Smooth muscle cell of the brain vasculature (primary cell): ENCODE data around the gene GDPD4.

Source experiments
- DNase-seq: peaks from one replicate; pipeline ENCODE4 v3.0.0-alpha.2; 2012; ENCODE audit warnings: low read depth, low spot score

The GDPD4 gene

DNA sequence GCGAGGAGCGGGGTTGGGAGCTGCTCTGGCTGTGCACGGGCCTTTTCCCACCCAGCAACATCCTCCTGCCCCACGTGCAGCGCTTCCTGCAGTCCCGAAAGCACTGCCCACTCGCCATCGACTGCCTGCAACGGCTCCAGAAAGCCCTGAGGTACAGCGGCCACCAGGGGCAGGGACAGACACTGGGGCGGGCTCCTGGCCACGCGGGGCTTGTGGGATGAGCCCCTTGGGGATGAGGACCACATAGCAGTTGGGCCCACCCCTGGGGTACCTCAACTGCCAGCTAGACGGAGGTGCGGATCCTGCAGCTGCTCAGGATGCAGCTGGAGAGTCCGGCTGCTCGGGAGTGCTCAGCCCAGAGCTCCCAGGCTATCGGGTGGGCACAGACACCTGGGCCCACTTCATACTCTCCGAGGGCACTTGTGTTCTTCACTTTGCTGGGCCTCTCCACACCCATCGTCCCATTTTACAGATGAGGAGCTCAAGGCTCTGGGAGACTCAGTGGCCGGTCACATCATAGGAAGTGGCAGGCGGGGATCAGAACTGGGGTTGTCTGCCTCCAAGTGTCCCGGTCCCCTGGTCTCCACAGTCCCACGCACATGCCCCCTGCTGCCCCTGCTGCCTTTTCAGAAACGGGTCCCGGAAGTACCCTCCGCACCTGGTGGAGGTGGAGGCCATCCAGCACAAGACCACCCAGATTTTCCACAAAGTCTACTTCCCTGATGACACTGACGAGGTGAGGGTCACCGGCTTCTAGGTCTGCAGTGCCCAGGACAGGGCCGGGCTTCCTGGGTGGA, 95.8 kb downstream of the GDPD4 start:
- no peak for DNase-seq

DNA sequence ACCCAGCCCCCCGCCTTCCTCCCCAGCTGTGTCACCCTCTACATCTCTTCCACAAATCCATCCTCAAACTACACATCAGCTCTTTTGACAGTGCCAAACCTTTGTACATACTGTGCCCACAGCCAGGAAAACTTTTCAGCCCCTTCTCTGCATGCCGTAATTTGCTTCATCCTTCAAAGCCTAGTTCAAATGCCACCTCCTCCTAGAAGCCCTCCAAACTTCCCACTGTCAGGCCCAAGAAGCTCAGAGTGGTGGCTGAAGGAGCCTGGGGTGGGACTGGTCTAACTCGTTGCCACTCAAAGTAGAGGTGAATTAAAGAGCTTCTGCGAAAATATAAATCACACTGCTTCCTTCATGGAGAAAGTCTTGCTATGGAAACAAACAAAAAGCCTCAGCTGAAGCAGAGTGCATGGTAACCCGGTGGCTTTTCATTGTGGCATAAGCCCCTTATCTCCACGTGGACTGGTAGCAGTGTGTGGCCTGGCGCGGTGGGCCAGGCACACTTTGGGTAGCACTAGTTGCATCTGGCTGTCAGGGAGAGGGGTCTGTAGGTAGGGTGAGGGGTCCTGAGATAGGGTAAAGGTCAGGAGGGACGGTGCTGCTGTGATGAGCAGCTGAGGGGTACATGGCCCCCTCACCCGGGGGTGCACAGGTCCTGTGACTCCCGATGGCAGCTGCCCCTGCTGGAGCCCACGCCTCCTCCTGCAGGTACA, 96.6 kb downstream of the GDPD4 start:
- DNase-seq, result no peak

DNA sequence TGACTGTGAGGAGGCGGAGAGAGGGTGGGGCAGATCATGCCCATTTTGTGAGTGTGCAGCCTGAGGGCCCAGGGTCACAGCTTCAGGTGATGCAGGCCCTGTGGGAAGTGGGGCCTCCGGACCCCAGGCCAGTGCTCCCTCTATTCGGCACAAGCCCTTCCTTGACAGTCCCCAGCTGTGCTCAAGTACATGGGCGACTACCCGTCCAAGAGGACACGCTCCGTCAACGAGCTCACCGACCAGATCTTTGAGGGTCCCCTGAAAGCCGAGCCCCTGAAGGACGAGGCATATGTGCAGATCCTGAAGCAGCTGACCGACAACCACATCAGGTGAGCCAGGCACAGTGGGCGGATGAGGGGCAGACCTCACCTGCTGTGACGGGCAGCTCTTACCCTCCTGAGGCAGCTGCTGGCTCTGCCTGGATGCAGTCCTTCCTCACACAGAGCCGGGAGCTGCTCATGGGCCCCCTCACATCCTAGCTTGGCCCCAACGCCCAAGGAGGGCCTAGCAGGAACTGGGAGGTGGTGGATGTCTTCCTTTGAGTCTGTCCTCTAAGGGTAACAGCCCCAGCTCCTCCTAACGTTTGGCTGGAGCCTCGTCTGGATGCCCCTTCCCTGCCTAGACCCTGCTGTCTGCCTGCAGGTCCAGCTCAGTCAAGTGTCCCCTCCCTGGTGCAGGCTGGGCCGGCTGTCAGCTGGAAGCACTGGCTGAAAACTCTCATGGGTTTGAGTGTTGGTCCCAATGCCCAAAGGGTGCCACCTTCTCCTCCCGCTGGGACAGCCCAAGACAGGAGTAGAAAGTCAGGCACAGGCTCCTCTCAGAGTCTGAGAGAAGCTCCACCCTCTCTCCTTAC, 97.4 kb downstream of the GDPD4 start:
- no peak for DNase-seq

DNA sequence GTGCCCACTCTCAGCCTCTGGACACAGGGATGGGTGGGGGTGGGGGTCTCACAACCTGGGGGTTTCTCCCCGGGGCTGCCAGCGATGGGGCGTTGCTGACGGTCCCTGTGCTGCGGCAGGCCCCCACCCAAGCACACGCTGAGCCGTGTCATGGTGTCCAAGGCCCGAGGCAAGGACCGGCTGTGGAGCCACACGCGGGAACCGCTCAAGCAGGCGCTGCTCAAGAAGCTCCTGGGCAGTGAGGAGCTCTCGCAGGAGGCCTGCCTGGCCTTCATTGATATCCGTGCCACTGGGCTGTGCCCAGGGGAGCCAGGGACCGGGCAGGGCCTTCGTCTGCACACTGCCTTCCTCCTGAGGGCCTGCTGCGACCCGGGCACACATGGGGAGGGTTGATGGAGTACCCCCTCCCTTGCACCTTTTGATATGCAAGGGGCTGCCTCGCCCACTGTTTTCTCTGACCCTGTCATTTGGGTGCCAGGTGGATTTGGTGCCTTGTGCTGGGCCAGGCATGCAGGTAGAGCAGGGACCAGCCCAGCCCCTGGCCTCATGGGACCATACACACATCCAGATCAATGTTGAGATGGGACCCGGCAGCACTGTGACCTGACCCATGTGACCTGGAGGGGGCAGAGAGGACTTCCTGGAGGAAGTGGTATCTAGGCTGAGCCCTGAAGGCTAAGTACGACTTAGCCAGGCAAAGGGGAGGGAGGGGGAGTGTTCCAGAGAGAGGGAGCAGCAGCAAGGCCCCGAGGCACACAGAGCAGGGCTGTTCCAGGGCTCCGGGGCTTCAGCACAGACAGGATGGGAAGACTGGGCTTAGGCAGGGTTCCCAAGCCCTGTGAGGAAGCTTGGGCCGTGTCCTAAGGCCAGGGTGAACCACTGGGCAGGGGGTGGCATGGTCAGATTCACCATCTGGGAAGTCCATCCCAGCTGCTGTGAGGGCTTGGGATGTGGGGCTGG, 98.3 kb downstream of the GDPD4 start:
- no peak for DNase-seq

DNA sequence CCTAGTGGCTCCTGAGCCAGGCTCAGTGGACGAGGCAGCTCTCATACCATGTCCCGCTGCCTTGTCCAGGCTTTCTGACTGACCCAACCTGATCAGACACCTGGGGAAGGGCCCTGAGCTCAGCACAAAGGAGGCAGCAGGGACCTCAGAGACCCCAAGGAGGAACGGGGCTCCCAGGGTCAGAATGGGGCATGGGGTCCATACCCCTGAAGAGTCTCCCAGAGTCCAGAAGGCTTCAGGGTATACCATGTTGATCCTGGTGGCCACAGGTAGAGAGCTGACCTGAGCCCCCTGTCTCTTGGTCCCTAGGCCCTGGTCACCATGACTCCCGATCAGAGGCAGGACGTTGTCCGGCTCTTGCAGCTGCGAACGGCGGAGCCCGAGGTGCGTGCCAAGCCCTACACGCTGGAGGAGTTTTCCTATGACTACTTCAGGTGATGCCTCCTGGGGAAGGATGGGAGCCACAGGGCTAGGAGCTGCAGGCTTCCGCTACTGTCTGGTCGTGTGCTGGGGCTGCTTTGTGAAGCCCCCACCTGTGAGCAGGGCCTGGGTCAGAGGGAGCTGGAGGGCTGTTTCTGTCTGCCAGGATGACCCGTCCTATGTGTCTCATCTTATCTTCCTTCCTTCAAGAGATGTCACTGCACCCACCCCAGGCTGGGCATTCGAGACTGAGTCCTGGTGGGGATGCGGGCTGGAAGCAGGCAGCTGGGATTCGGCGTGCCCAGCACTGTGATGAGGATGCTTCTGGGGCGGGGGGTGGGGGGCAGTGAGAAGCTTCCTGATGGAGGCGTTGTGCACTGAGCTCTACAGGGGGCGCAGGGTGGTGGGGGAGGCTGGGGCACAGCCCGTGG, 99.3 kb downstream of the GDPD4 start:
- DNase-seq, result no peak

DNA sequence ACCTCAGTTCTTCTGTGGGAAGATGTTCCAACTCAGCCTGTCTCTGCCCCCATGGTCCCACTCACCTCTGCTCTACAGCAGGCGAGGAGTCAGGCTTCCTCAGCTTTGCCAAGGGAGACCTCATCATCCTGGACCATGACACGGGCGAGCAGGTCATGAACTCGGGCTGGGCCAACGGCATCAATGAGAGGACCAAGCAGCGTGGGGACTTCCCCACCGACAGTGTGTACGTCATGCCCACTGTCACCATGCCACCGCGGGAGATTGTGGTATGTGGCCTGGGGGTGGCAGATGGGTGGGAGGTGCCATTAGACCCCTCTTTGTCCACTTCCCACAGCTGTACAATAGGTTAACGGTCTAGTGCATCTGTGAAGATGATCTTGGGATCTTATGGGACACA, 100.1 kb downstream of the GDPD4 start:
- no peak for DNase-seq

DNA sequence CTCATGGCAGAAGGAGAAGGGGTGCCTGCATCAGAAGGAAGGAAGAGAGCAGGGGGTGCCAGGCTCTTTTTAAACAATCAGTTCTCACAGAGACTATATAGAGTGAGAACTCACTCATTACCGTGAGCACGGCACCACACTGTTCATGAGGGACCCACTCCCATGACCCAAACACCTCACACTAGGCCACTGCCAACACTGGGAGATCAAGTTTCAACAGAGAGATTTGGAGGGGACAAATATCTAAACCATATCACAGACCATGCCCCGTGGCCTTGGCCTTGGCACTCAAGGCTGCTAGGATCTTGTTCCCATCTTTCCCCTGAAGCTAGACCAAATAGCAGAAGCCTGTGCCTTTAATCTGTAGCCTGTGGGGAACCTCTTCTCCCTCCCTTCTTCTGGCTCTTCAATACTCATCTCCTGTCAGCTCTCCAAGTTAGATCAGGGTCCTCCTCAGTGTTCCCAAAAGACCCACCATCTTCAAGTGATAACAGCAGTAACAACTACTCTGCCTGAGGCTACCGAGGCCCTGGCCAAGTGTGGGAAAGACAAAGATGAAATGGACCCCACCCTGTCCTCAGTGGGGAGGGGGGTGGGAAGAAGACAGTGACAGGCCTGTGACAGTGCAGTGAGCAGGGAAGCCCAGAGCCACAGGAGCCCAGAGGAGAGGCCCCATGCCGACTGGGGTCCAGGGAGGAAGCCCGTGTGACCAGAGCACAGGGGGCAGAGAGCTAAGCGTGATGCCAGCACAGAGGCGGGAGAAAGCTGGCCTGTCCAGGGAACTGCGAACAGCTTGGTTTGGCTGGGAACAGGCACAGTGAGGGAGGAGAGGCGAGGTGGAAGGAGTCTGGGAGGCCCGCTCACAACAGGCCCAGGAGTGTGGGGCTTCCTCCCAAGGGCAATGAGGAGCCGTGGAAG, 100.9 kb downstream of the GDPD4 start:
- DNase-seq, result no peak

DNA sequence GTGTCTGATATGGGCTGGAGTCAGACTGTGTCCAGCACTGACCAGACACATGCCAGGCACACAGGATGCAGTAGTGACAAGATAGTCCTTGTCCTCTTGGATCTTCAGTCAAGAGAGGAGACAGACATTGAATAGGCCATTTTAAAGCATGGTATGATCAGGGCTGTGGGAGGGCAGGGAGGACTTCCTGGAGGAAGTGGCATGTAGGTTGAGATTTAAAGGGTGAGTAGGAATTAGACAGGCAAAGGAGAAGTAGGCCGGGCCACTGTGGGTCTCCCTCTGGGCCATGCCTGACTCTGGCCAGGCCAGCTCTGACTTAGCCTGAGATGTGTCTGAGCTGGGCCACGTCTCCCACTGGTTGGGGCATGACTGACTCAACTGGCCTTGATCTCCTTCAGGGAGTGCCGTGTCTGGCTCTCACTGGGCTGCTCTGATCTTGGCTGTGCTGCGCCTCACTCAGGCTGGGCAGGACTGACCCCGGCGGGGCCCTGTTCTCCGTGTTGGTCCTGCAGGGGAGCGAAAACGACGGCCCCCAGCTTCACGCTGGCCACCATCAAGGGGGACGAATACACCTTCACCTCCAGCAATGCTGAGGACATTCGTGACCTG, 102.2 kb downstream of the GDPD4 start:
- DNase-seq, result no peak

DNA sequence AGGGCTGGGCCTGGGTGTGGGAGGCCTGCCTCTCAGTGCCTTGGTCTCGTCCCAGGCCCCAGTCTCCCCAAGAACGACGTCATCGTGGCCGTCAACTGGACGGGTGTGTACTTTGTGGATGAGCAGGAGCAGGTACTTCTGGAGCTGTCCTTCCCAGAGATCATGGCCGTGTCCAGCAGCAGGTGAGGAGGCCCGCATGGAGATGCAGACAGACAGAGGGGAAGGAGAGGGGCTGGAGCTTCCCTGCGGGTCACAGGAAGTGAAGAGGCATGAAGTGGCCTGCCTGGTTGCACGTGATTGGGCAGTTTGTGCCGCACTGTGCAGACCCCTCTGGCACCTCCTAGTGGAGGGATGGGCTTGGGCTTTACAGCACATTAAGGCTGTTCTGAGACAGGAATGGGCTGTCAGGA, 103.0 kb downstream of the GDPD4 start:
- DNase-seq, result no peak

DNA sequence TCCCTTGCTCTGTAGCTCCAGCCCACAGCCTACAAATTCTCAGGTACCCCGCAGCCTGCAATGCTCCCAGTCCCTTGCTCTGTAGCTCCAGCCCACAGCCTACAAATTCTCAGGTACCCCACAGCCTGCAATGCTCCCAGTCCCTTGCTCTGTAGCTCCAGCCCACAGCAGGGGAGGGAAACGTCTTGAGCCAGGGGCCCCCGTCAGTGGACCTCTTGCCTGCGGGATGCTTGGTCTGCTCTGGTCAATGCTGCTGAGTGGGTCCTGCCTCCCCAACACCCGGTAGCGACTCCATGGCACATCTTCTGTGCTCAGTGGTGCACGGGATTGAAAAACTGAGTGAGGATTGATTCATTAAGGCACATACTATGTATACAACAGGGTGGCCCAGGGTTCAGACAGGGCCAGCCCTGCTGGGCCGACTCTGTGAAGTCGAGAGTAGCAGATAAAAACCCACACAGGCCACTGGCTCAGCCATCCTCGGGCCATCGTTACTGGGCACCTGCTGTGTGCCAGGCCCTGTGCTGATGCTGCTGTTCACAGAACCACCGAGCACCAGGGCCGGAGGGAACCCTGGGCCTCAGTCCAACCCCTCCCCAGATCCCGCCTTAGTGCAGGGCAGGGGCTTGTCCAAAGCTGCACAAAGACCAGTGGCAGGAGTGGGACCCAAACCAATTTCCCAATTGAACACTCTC, 103.7 kb downstream of the GDPD4 start:
- no peak for DNase-seq

DNA sequence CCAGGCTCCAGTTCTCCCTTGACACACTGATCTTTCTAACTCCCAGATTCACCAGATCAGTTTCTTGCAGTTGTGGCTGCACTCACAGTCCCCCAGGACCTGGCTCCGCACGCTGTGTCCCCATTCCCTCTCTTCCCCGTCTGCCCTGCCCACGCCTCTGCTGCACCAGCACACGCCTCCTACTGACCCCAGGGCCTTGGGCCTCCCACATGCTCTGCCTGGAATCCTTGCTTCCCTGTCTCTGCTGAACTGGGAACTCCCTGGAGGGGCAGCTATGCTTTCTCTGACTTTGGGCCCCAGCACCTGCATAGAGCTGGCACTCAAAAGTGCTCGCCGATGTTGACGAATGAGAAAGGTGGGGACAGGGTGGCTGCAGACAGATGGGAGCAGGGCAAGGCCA, 104.5 kb downstream of the GDPD4 start:
- DNase-seq, result no peak

DNA sequence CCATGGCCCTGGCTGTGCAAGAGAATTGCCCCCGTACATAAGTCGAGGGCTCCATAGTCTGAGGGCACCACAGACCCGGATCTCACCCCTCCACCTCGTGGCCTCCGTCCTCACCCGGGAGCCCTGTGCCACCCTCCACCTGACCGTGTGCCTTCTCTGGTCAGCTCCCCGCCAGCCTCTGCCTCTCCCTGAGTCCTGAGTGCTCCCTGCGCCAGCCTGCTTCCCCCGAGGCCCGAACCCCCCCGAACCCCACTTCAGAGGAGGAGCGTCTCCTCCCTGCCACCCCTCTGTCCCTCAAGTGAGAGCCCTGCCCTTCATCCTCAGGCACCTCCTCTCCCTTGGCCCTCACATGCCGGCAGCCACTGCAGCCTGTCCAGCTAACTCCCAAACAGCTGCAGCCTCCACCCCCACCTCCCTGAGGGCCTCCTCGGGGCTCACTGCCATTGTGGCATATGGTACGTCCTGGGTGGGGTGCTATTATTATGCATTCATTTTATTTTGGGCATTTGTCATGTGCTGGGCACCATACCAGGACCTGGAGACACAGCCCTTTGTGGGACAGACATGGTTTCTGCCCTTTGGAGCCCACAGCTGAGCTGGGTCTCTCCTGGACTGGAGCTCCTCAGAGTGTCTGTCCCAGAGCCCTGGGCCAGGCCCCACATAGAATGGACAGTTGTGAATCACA, 106.3 kb downstream of the GDPD4 start:
- no peak for DNase-seq

DNA sequence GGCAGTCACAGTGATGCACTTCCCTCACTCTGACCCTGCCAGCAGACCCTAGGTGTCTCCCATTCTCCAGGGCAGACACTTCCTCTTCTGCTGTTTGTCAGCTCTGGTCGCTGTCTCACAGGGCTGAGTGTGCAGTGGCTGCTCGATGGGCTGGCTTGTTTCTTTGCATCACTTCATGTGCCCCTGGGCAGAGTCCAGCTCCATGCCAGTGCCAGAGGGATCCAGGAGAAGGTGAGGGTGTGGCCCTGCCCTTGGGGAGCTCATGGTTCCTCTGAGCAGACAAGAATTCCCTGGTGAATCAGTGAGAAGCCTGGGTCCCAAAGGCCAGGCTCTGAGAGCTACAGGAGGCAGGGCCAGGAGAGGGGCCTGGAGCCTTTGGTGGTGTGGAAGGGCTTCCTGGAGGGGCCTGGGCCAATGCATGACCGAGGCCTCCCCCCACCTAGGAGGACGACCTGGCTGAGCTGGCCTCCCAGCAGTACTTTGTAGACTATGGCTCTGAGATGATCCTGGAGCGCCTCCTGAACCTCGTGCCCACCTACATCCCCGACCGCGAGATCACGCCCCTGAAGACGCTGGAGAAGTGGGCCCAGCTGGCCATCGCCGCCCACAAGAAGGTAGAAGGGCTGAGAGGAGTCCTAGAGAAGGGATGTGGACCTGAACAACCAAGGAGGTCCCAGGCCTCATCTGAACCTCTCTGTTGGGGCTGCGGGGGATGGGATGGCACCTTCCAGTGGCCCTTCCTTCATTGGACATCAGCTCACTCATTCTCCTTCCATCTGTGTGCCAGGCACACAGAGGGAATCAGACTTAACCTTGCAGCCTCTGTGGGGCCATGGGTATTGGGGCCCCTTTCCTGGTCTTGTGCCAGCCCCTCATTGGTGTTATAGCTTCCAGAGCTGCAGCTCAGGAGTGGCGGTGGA, 107.3 kb downstream of the GDPD4 start:
- DNase-seq, result no peak

DNA sequence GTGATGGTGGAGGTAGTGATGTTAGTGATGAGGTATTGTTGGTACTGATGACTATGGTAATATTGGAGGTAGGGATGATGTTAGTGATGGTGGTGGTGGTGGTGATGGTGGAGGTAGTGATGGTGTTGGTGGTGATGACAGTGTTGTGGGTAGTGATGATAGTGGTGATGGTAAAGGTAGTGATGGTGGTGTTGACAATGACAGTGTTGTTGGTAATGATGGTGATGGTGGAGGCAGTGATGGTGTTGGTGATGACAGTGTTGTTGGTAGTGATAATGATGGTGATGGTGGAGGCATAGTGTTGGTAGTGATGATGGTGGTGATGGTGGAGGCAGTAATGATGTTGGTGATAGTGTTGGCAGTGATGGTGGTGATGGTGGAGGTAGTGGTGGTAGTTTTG, 108.3 kb downstream of the GDPD4 start:
- no peak for DNase-seq

DNA sequence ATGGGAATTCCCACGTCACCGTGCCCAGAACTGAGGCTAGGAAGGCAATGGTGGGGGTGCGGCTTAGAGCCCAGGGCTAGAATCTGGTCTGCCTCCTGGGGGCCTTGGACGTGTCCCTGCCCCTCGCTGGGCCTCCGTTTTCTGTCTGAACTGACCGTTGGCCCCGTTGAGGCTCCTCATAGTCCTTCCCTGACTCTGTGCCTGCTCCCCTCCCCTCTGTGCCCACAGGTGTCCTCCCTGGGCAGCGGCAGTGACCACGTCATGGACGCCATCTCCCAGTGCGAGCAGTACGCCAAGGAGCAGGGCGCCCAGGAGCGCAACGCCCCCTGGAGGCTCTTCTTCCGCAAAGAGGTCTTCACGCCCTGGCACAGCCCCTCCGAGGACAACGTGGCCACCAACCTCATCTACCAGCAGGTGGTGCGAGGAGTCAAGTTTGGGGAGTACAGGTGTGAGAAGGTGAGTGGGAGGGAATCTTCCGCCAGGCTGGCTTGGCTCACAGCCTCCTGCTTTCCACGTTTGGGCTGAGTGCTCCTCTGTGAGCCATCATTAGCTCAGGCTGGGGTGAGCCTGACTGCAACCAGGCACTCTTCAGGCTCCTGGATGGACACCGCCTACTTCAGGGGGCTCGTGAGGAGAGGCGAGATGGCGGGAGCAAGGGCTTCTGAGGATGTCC, 109.5 kb downstream of the GDPD4 start:
- DNase-seq, result no peak

DNA sequence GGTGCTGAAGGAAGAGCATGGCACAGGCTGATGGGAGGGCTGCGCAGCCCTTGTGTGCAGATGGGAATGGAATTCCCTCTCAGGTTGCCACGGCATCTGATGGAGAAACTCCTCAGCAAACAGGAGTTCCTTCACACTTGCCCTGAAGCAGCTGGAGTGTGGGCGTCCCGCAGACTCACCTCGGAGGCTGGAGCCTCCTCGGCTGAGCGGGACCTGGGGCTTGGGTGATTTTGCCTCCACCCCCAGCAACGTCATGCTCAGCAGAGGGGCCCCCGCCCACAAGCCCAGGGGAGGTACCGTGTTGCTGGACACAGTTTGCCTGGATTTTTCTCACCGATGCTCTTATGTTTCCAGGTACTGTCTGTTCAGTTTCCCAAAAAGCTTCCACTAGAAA, 110.1 kb downstream of the GDPD4 start:
- DNase-seq, result no peak
